ENCODE measurements around the gene PNPLA5.

DNA sequence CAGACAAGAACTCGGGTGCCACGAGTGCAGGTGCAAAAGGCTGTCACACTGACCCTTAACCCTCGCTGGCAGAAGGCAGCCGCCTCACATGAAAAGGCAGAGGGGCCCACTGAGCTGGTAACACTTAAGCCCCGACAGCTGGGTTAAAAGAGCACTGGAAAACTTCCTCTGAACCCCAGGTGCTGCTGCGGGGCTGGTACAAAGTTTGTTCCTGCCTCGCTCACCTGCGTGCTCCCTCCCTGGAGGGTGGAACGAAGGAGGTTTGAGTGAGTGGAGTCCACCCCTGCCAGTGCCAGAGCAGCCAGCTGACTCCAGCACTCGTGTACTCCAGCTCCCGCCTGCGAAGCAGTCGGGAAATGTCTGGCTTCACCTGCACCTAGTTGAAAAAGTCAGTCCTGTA is 42.1 kb downstream of the PNPLA5 start:
- TF ChIP-seq, protein P1, sequence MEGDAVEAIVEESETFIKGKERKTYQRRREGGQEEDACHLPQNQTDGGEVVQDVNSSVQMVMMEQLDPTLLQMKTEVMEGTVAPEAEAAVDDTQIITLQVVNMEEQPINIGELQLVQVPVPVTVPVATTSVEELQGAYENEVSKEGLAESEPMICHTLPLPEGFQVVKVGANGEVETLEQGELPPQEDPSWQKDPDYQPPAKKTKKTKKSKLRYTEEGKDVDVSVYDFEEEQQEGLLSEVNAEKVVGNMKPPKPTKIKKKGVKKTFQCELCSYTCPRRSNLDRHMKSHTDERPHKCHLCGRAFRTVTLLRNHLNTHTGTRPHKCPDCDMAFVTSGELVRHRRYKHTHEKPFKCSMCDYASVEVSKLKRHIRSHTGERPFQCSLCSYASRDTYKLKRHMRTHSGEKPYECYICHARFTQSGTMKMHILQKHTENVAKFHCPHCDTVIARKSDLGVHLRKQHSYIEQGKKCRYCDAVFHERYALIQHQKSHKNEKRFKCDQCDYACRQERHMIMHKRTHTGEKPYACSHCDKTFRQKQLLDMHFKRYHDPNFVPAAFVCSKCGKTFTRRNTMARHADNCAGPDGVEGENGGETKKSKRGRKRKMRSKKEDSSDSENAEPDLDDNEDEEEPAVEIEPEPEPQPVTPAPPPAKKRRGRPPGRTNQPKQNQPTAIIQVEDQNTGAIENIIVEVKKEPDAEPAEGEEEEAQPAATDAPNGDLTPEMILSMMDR (IDR thresholded peaks at IDR 0.05): no peak
- TF ChIP-seq POLR2AphosphoS5 (IDR thresholded peaks at IDR 0.05; ENCODE audit: low read depth, low read length) (no peak), SIN3A (IDR thresholded peaks at IDR 0.05; ENCODE audit: borderline replicate concordance, insufficient read depth, low read depth, low read length) (no peak)
- TF ChIP-seq, protein P2, sequence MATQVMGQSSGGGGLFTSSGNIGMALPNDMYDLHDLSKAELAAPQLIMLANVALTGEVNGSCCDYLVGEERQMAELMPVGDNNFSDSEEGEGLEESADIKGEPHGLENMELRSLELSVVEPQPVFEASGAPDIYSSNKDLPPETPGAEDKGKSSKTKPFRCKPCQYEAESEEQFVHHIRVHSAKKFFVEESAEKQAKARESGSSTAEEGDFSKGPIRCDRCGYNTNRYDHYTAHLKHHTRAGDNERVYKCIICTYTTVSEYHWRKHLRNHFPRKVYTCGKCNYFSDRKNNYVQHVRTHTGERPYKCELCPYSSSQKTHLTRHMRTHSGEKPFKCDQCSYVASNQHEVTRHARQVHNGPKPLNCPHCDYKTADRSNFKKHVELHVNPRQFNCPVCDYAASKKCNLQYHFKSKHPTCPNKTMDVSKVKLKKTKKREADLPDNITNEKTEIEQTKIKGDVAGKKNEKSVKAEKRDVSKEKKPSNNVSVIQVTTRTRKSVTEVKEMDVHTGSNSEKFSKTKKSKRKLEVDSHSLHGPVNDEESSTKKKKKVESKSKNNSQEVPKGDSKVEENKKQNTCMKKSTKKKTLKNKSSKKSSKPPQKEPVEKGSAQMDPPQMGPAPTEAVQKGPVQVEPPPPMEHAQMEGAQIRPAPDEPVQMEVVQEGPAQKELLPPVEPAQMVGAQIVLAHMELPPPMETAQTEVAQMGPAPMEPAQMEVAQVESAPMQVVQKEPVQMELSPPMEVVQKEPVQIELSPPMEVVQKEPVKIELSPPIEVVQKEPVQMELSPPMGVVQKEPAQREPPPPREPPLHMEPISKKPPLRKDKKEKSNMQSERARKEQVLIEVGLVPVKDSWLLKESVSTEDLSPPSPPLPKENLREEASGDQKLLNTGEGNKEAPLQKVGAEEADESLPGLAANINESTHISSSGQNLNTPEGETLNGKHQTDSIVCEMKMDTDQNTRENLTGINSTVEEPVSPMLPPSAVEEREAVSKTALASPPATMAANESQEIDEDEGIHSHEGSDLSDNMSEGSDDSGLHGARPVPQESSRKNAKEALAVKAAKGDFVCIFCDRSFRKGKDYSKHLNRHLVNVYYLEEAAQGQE (IDR thresholded peaks at IDR 0.05; ENCODE audit: insufficient read depth in 1 of 2, low read depth in 2 of 2, low read length in 1 of 2): no peak

Data from Panc1 (cell line).